Endothelial cell of umbilical vein (primary cell): ENCODE measurements around the gene PAGE2B. TPM values are rescaled to one million over a fixed set of nuclear protein-coding genes. Genes with fewer than 3 reads are reported as not detected.

Source experiments
- BruUV-seq: library from RNA; stranded (reverse); fragments of 400-500 nt; replicated peaks from 2 replicates; lab custom pipeline; 2021; lab: Mats Ljungman, UMichigan
- CTCF ChIA-PET: fragments of 300-600, 350-600 bp; sonication (Branson Sonifier 250); formaldehyde crosslinking; loops from one replicate; lab custom pipeline; 2021; ENCODE audit warnings: antibody characterized with exemption, inconsistent platforms; lab: Charles Lee
- POLR2A ChIA-PET: fragments of 300-600, 350-600 bp; sonication (Branson Sonifier 250); formaldehyde crosslinking; loops from one replicate; lab custom pipeline; 2021; ENCODE audit warnings: antibody characterized with exemption, inconsistent platforms; lab: Charles Lee
- DNase-seq: peaks from one replicate; pipeline ENCODE4 v3.0.0-alpha.2; 2011; ENCODE audit warnings: low read depth, low spot score
- FAIRE-seq: peaks from 2 replicates; lab custom pipeline; 2011; peaks lifted over from hg19 to GRCh38; lab: Jason Lieb, UNC
- H2AFZ ChIP-seq: 2 replicates; pipeline ENCODE4 v1.6.0; 2012; ENCODE audit warnings: low read depth, low read length, control low read depth, inconsistent platforms
- H3K27ac ChIP-seq: 2 replicates; pipeline ENCODE4 v1.5.1; 2011; ENCODE audit warnings: low read depth, mild to moderate bottlenecking, control low read depth, low read length, moderate library complexity; ENCODE audit not compliant: insufficient read depth
- H3K27me3 ChIP-seq, 2 experiments: 2 replicates each; pipeline versions ENCODE4 v1.6.0 to v1.6.1; 2011; ENCODE audit warnings: low read length in 2 of 2, mixed read lengths in 1 of 2; ENCODE audit not compliant: control insufficient read depth in 2 of 2, insufficient read depth in 2 of 2
- H3K36me3 ChIP-seq, 2 experiments: 2 replicates in 1 of 2; 3 replicates in 1 of 2; pipeline ENCODE4 v1.5.1; 2011; ENCODE audit warnings: low read length in 2 of 2, mild to moderate bottlenecking in 1 of 2, moderate library complexity in 1 of 2; ENCODE audit not compliant: control insufficient read depth in 2 of 2, insufficient read depth in 2 of 2; ENCODE audit errors: extremely low read depth in 1 of 2
- H3K4me1 ChIP-seq: 3 replicates; pipeline ENCODE4 v1.5.1; 2011; ENCODE audit warnings: mild to moderate bottlenecking, low read length; ENCODE audit not compliant: control insufficient read depth, insufficient read depth; ENCODE audit errors: extremely low read depth
- H3K4me2 ChIP-seq: 2 replicates; pipeline ENCODE4 v1.6.1; 2011; ENCODE audit warnings: low read length, control low read depth, mixed read lengths; ENCODE audit not compliant: insufficient read depth
- H3K4me3 ChIP-seq, 3 experiments: fragments of 200-600 bp in 1 of 3; sonication (generic), shearing (Covaris generic) in 1 of 3; replicated peaks in 1 of 3; 2 replicates each; pipeline ENCODE4 v1.5.1; 2011 to 2016; ENCODE audit warnings: control low read depth in 3 of 3, low read length in 3 of 3, mild to moderate bottlenecking in 2 of 3, inconsistent platforms in 1 of 3, low read depth in 1 of 3, moderate library complexity in 1 of 3; ENCODE audit not compliant: insufficient read depth in 1 of 3
- H3K79me2 ChIP-seq: 2 replicates; pipeline ENCODE4 v1.6.0; 2012; ENCODE audit warnings: low read length, inconsistent platforms; ENCODE audit not compliant: control insufficient read depth, insufficient read depth
- H3K9ac ChIP-seq: replicated peaks from 2 replicates; pipeline ENCODE3; 2011; ENCODE audit warnings: low read length, control low read depth; ENCODE audit not compliant: insufficient read depth; ENCODE audit errors: extremely low read depth
- H3K9me1 ChIP-seq: replicated peaks from 3 replicates; pipeline ENCODE4 v1.6.0; 2011; ENCODE audit warnings: mild to moderate bottlenecking, low read length; ENCODE audit not compliant: control insufficient read depth, insufficient read depth; ENCODE audit errors: extremely low read depth
- H3K9me3 ChIP-seq: replicated peaks from 2 replicates; pipeline ENCODE4 v1.5.1; 2012; ENCODE audit warnings: low read length, inconsistent platforms; ENCODE audit not compliant: control insufficient read depth, insufficient read depth
- H4K20me1 ChIP-seq: replicated peaks from 2 replicates; pipeline ENCODE3; 2011; ENCODE audit warnings: mild to moderate bottlenecking, low read length; ENCODE audit not compliant: control insufficient read depth, insufficient read depth; ENCODE audit errors: extremely low read depth
- CTCF ChIP-seq, 2 donors: IDR thresholded peaks; 1 replicate in 1 of 2; 2 replicates in 1 of 2; pipeline ENCODE4 v1.5.1; 2011; ENCODE audit warnings: low read length in 2 of 2, mild to moderate bottlenecking in 2 of 2, moderate library complexity in 2 of 2, control low read depth in 1 of 2, inconsistent platforms in 1 of 2, low read depth in 1 of 2; ENCODE audit not compliant: insufficient read depth in 1 of 2; ENCODE audit errors: extremely low read depth in 1 of 2
- EZH2 ChIP-seq: IDR thresholded peaks from 2 replicates; pipeline ENCODE4 v1.6.1; 2012; ENCODE audit warnings: borderline replicate concordance, low read depth, mild to moderate bottlenecking, moderate library complexity, low read length, inconsistent platforms; ENCODE audit not compliant: severe bottlenecking
- FOS ChIP-seq: IDR thresholded peaks from 2 replicates; pipeline ENCODE4 v1.6.1; 2011; ENCODE audit warnings: mild to moderate bottlenecking, low read length, moderate library complexity, borderline replicate concordance; ENCODE audit not compliant: insufficient read depth
- GATA2 ChIP-seq: IDR thresholded peaks from 2 replicates; pipeline ENCODE4 v1.7.0; 2011; ENCODE audit warnings: low read depth, mild to moderate bottlenecking, moderate library complexity, mixed read lengths, low read length; ENCODE audit not compliant: insufficient read length, insufficient read depth
- JUN ChIP-seq: IDR thresholded peaks from 2 replicates; pipeline ENCODE4 v1.6.1; 2011; ENCODE audit warnings: borderline replicate concordance, low read depth; ENCODE audit not compliant: insufficient read length, insufficient read depth
- MAX ChIP-seq: IDR thresholded peaks from 2 replicates; pipeline ENCODE4 v1.6.1; 2011; ENCODE audit not compliant: insufficient read depth, insufficient read length
- MYC ChIP-seq: IDR thresholded peaks from one replicate; pipeline ENCODE4 v1.6.1; 2011; ENCODE audit warnings: mild to moderate bottlenecking, low read depth, low read length
- POLR2A ChIP-seq: IDR thresholded peaks from 2 replicates; pipeline ENCODE4 v1.6.1; 2012; ENCODE audit warnings: low read depth, mild to moderate bottlenecking, control low read depth, low read length
- POLR2AphosphoS5 ChIP-seq: IDR thresholded peaks from 2 replicates; pipeline ENCODE4 v1.6.1; 2012; ENCODE audit warnings: low read depth, mild to moderate bottlenecking, control low read depth, low read length, moderate library complexity; ENCODE audit not compliant: insufficient read depth
- dilution Hi-C: fragments of 300-500 bp; cut with MboI; formaldehyde crosslinking; loops from one replicate; pipeline ENCODE4 v1.15.0; 2019; ENCODE audit warnings: low sequenced_read_pairs; ENCODE audit not compliant: extremely low pct_ligation_motif_present
- intact Hi-C: fragments of 100-400 bp; cut with micrococcal nuclease; formaldehyde crosslinking; loops from one replicate; pipeline ENCODE4 v1.10.0; 2022
- polyA plus RNA-seq, 4 experiments: library from polyadenylated mRNA; depleted of rRNA in 3 of 4; stranded (reverse) in 3 of 4; unstranded in 1 of 4; fragments of >200 nt; gene quantifications; 2 replicates each; pipeline versions ENCODE4 v1.2.1 to v1.2.3, GENCODE V29; 2011 to 2012; ENCODE audit warnings: missing spikeins in 1 of 4
- total RNA-seq: library from RNA; stranded (reverse); gene quantifications from 2 replicates; pipeline ENCODE4 v1.2.3, GENCODE V29; 2021

PAGE2B gene
- total and polyA plus RNA-seq, 2 donors (not counting 3 experiments of a cell fraction or from before 2014, with no cell fraction given), result not detected

GRCh38 chrX:55088795-55089489 lies 14.1 kb downstream of the PAGE2B start, which contains the start of gene PAGE2:
TSS of gene PAGE2 (plus strand) at chrX:55089018. CDS start at chrX:55090021, 1,003 bp downstream.
- no peak within 1 kb of the TSS for H3K9ac ChIP-seq
- no peaks in the 10 kb centered on the region for H3K79me2 ChIP-seq
- H3K9me3 ChIP-seq, result no peaks in the 10 kb centered on the region
- no peak within 1 kb of the TSS for H2AFZ ChIP-seq
- no peaks in the 10 kb centered on the region for H3K27me3 ChIP-seq
- no peaks in the 10 kb centered on the region for H3K9me1 ChIP-seq
- FAIRE-seq (no peak), DNase-seq (no peak)
- H3K36me3 ChIP-seq, result no peaks in the 10 kb centered on the region
- ChIA-PET CTCF (no interaction called here), POLR2A (no interaction called here)
- dilution Hi-C loops, result no loop called here
- H4K20me1 ChIP-seq, result no peaks in the 10 kb centered on the region
- H3K27ac ChIP-seq, result no peak within 1 kb of the TSS
- TF ChIP-seq GATA2, result no peak
- TF ChIP-seq POLR2A, result no peak
- no peak for TF ChIP-seq MYC
- TF ChIP-seq MAX, result no peak
- TF ChIP-seq JUN, result no peak
- no peak for TF ChIP-seq CTCF (IDR thresholded peaks at IDR 0.05; ENCODE audit: extremely low read depth in 1 of 2, insufficient read depth in 1 of 2, low read depth in 1 of 2, low read length in 2 of 2)
- no peak for TF ChIP-seq EZH2
- no peak for TF ChIP-seq FOS
- no peak for TF ChIP-seq POLR2AphosphoS5
- H3K4me1 ChIP-seq, result no peaks in the 10 kb centered on the region
- BruUV-seq, result no TSS peak
- intact Hi-C loops, result no loop called here
- H3K4me2 ChIP-seq, result no peak within 1 kb of the TSS
- no peak within 1 kb of the TSS for H3K4me3 ChIP-seq
